HuH-7.5 (cell line): ENCODE results near the gene CHCHD6.

Experiments
- DNase-seq: peaks from one replicate; pipeline ENCODE4 v3.0.0; 2011; ENCODE audit warnings: low spot score

The CHCHD6 gene

DNA sequence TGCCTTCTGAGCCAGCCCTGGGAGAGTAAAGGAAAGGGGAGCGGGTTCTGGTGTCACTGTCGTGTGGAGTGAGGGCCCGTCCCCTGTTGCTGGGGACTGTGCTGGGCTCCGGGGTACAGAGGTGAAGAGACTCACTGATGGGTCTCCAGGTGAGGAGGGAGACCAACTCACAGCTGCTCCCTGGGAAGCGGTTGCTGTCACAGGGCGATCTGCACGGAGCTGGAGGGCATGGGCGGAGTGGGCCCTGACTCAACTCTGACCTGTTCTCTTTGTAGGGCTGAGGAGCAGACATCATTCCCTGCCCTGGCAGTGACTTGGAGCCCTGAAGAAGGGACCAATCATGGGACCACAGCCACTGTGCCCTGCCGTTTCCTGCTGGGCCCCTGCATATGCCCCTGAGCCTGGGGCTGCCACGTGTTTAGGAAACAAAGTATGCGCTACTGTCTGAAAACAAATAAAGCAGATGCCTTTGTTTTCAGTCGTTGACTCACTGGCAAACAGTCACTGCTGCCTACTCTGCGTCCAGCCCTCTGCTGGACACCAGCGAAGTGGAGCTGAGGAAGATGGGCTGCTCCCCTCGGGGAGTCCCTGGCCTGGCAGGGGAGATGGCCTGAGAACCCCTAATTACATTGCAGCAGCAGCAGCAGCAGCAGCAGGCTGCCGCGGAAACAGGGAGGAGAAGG, 256.0 kb downstream of the CHCHD6 start:
- DNase-seq: no peak

DNA sequence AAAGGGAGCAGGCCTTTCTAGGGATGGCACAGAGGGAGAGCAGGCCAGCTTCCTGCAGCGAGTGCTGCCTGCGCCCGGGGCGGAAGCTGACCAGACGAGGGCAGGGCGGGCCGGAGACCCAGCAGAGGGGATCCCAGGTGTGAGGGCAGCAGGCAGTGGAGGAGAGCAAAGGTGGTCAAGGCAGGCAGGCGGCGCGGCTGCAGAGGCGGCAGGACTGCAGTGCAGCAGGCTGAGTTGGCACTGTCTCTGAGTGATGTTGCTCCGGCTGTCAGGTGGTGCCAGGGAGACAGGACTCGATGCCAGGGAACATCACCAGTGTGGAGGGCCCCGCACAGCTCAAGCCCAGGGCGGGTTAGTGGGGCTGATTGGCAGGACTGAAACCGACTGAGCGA, 256.6 kb downstream of the CHCHD6 start:
- no peak for DNase-seq

DNA sequence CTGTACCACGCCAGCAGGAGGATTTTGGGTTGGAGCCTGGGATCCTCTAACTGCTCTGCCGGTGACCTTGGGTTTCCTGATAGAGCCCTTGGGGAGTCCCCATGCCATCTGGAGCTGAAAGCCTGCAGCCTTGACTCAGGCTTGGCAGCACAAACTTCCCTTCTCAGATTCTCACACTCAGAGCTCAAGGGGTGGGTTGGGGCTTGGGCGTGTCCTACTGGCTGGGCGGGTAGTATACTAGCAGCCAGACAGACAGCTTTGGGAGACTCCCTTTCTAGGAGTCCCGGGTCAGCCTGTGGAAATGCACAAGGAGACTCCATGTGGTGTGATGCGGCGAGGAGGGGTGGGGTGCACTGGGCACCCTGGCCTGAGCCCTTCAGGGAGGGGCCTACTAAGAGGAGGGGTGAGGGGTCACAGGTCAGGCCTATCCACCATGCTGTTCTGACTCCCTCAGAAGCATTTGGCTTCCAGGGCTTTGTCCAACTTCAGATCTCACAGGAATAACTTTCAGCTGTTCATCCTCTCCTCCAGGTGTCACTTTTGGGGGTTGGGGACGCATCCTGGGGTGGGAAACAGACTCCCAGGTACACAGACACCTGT, 257.3 kb downstream of the CHCHD6 start:
- DNase-seq: no peak

DNA sequence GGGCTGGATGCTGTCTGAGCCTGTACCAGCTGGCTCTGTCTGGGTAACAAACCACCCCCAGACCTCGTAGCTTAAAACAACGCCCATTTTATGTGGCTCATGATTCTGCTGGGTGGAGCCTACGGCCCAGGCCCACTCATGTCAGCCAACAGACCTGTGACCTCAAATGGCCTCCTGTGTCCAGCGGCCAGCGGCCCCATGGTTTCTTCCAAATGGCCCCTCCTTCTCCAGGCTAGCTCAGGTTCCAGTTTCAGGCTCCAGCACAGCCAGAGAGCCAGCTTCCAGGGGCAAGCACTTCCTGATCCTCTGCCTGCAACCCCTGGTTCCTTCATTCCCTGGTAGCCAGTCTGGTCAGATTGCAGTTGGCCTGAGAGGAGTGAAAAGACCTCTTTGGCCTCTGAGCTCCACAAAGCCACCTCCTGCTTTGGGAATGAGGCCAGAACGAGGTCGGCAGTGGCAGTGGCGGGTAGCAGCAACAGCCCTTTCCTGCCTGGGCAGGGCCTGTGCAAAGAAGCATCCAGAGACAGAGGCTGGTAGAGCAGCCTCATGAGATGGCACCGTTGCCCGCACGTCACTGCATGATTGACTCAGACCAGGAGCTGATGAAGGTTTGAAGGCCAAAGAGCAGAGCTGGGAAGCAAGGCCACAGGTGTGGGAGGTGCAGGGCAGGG, 257.9 kb downstream of the CHCHD6 start:
- DNase-seq: no peak

DNA sequence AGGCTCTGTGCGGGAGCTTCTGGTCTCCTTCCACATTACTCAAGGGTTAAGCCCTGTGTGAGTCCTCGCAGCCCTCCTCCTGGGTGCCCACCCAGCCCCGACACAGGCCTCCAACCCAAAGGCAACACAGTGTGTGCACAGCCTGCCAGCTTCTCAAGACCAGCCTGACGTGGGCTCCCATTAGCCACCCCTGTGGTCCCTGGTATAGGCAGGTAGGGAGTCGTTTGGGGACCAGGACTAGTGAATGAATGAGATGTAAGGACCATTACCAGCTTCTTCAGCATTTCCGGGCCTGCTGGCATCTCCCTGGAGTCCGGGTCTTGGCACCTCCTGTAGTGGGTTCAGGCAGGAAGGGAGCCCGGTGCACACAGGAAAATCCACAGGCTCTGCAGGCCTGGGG, 258.7 kb downstream of the CHCHD6 start:
- no peak for DNase-seq

DNA sequence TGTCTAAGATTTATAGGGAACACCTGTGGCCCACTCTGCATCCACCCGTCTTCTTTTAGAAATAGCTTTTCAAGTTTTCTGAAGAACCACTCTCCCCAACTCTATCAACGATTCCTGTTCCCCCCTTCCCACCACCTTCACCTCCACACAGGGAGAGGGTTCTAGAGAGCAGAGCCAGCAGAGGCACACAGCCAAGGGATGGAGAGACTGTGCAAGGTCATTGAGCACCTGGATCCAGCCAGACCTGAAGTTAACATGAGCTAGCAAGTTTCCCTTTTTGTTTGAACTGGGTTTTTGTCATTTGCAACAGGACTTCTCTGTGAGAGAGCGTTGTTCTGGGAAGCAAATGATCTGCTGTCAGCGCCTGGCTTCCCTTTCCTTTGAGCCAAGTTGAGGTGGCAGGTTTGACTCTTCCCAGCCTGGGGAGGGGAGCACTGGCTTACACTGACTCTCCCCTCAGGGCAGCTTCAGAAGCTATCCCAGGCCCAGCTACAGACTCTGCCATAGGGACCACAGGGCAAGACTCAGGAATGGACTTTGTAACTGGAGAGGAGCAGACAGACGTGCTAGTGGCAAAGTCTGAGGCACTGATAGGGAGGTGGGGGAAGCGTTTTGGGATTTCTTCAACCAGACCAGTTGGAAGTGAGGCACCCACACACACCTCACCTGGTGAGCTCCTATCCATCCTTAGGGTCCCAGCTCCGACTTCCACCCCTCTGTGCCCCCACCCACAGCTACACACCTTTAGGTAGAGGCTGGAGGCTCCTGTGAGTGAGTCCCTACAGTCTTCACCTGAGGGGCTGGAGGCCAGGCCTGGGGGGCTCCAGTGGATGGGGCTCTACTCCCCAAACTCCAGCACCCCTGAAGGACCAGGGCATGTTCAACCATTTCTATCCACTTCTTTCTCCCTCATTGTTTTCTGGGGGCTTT, 259.5 kb downstream of the CHCHD6 start:
- no peak for DNase-seq

DNA sequence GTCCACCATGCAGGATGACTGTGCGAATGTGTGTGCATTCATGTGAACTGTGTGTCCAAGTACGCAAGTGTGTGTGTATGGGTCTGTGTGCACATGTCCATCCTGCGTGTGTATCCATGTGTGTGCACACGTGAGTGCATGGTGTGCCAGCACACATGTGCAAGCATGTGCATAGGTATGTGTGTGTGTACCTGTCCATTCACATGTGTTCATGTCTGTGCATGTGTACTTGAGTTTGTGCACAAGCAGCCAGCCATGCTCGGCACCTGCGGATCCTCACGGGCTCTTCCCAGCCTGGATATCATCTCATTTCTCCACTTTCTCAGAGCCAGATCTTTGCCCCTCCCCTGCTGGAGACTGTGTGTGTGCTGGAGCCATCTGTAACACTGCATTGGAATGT, 260.2 kb downstream of the CHCHD6 start:
- DNase-seq: no peak

DNA sequence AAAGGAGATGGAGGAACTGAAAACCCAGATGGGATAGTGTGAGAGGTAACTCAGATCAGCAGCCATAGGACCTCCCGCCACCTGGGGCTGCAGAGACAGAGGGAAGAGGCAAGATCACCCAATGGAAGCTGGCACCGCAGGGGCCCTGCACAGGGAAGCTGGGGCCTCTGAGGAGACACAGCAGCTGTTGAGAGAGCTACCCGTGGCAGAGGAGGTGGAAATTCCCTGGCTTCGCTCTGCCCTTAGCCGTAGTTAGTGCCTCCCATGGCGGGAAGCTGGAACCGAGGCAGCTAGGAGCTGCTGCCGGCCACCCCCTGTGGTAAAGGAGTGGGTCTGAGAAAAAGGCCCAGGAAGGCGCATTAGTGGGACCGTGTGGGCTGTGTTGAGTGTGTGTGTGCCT, 260.9 kb downstream of the CHCHD6 start:
- DNase-seq: no peak

DNA sequence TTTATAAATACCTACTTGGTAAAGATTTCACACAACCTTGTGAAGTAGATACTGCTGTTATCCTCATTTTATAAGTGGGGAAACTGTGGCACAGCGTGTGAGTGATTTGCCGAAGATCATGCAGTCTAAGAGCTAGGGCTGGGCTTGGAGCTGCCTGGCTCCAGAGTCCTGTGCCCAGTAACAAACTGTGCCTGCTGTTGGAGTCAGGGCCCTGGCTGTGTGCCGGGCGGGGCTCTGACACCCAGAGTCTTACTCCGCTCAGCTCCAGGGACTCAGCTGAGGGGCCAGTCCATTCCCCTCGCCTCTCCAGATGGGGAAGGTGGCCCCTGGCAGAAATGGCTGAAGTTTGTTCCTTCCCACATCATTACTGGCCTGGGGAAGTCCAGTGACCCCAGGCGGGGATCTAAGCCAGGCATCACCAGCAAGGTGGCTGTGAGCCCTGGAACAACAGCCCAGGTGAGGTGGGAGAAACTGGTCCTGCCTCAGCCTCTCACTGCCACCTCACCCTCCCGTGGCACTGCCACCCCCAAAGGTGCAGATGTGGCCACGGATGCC, 261.6 kb downstream of the CHCHD6 start:
- no peak for DNase-seq

DNA sequence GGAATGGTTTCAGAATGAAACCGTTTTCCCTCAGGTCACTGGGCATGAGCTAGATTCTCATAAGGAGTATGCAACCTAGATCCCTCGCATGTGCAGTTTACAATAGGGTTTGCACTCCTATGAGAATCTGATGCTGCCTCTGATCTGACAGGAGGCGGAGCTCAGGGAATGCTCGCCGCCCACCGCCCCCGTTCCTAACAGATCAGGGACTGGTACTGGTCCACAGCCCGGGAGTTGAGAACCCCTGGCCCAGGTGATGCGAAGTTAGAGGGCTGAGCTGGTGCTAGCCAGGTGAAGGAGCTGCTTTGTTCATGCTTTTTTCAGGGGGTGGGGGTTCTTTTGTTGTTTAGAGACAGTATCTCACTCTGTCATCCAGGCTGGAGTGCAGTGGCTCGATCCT, 263.3 kb downstream of the CHCHD6 start:
- no peak for DNase-seq

DNA sequence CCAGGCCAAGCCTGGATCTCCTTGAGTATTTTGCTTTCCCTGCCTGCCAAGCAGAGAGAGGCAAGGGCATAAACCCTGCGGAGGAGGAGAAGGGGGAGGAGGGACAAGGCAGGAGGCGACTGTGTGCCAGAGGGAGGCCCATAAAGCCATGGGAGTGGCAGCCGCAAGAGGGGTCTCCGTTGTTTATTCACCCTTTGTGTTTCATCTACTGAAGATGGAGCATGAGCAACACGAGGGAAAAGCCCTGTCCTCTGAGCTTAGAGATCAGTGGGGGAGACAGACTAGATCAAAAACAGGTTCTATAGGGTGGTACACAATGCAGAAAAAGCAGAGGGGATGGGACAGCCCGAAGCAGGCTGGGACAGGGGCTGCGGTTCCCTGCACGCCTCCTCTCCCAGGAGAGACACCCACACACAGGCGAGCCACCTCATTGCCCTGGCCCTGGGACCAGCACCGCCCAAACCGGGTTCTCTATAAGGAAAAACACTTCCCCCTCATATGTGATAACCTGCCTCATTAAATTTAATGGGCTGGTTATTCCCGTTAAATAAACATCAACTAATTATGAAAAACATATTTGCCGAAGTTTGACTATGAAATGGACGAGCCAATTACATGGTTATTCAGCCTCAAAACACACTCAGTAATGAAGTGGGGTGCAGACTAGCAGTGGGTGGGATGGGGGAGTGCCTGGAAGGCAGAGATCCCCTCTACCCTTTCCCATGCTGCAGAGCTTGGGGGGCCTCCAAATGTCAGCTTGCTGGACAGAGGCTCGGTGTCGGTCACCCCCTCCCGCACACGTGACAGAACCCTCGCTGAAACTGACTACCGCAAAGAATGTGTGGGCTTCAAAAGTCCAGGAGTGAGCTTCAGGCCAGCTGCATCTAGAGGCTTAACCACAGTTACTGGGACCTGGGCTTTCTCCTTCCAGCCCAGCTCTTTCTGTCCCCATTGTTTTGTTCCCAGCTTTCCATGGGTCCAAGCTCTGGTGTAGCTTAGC, 264.7 kb downstream of the CHCHD6 start:
- no peak for DNase-seq

DNA sequence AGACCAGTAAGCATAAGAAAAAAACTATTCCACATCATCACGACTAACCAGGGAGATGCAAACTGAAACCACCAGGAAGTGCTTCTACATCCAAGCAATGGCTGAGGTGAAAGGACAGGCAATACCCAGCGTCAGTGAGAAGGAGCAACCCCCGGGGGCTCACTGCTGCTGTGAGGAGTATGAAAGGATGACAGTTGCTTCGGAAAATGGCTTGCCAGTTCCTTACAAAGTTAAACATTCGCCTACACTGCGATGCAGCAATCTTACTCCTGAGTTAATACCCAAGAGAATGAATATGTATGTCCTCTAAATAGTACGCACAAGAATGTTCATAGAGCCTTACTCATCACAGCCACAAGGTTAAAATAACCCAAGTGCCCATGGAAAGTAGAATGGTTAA, 265.5 kb downstream of the CHCHD6 start:
- DNase-seq: no peak

DNA sequence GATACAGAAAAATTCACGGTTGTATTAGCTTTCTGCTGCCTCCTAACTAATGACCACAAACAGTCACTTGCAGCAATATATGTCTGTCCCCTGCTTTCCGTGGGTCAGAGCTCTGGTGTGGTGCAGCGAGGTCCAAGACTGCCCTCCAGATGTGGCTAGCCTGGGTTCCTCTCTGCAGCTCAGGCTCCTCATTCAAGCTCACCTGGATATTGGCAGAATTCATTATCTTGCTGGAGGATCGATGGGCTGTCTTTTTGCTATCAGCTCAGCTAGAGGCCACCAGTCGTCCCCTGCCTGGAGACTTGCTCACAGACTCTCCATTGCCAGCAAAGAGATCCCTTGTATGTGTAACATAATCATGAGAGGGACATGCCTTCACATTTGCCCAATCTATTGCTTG, 266.1 kb downstream of the CHCHD6 start:
- no peak for DNase-seq

DNA sequence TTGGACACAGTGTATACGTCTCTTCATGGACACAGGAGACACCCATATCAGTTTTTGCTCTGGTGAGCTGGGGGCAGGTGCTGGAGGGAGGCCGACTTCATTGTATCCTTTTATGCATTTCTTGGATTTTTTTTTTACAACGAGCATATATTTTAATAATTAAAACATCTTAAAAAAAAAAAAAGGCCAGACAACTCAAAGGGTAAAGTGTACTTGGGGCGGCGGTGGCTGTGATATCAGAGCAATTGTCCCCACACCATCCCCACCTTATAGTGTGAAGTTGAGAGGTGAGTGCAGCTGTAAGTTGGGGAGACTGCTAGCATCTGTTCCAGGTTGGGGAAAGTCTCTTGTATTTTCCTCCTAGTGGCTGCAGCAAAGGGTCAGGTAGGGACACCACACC, 266.9 kb downstream of the CHCHD6 start:
- no peak for DNase-seq

DNA sequence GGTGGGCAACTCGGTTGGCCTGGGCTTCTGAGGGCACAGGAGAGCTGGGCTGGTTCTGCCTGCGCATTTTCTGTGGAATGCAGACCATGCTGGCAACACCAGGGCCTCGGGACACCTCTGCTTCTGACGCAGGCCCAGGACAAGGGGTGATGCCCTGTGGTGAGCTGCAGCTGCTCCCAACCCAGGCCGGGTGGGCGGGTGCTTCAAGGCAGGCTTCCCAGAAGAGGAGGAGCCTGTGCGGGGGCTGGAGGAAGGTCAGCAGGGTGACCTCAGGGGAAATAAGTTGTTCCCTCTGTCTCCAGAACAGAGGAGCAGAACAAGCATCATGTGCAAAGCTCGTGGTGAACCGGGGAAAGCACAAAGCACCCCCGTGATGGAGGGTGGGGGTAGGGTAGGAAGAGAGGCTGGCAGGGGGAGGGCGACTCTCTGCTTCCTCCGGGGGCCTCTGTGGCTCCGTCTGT, 267.9 kb downstream of the CHCHD6 start:
- no peak for DNase-seq

DNA sequence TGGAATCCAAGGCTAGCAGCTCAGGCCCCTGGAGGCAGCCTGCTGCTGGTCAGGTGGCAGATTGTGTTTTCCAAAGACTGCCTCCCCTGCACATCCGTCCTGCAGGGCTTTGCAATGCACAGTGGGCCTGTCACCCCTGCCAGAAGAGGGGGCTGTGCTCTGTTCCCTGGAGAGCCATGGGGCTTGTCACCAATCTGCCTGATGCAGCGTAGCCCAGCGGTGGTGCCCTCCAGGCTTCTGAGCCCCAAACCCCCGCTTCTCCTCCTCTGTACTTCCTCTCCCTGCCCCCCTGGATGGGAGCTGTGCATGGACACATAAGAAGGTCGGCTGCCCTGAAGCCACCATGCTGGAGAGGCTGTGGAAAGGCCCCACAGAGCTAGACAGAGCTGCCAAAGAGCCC, 268.8 kb downstream of the CHCHD6 start:
- DNase-seq: no peak

DNA sequence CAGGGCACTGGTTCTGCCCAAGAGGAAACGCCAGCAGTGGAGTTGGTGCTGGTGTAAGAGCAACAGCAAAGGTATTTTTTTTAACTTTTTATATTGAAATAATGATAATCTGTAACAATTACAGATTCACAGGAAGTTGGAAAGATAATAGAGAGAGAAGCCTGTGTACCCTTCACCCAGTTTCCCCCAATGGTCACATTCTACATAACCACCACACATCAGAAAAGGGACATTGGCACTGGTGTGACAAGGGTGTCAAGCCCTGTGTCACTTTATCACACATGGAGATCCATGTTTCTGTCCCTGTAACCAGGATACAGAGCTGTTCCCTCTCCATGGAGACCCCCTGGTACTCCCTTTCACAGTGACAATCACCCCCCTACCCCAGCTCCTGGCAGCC, 269.8 kb downstream of the CHCHD6 start:
- DNase-seq: no peak

DNA sequence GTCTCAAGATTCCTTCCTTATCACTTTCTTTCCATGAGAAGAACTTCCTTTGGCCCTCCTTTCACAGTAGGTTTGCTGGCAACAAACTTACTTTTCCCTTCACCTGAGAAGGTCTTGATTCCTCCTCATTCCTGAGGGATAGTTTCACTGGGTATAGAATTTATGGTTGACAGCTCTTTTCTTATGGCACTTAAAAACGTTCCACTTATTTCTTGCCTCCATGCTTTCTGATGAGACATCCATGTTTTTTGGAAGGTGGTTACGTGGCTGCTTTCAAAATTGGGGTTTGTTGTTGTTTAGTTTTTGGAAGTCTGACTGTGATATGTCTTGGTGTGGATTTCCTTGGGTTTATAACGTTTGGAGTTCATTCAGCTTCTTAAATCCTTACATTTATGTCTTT, 270.7 kb downstream of the CHCHD6 start:
- DNase-seq: no peak

DNA sequence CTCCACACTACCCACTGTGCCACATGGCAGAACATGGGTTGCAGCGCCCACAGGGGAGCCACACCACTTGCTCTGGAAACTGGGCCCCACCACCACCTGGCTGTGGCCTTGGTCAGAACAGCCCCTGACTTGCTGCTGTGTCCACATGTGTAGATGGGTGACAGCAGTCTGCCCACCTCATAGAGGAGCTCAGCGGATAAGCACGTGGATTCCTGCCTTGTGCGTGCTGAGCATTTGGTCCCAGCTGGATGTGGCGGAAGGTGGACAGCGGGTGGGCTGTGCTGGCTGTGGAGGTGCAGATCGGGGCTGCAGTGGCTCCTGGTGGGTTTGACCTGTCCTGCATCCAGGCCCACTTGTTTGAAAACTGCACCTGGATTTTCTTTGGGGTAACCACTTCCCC, 272.9 kb downstream of the CHCHD6 start:
- no peak for DNase-seq

DNA sequence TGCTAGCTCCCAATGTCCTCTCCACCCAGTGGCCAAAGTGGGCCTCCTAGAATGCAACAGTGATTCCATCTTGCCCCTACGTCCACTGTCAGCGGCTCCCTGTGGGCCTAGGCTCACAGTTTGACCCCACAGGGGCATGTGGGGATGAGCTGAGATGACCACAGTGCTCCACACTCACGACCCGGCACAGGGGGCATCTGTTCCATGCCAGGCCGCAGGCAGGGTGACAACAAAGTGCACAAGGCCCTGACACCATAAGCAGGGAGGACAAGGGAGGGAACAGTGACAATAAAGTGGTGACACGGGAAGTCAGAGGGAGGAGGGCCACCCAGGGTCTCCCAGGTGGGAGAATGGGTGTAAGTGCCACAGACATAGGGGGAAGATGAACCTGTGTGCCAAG, 273.8 kb downstream of the CHCHD6 start:
- DNase-seq: no peak

DNA sequence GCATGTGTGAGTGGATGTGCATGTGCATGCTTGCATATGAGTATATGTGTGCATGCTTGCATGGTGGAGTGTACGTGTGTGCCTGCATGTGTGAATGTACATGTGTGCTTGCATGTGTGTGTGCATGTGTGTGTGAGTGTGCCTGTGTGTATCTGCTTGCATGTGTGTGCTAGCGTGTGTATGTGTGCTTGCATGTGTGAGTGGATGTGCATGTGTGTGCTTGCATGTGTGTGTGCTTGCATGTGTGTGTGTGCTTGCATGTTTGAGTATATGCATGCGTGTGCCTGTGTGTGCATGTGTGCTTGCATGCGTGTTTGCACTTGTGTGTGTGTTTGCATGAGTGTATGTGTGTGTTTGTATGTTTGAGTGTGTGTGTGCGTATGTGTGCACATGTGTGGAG, 274.3 kb downstream of the CHCHD6 start:
- no peak for DNase-seq
